Ishikawa (cell line): ENCODE data around the gene PPA1.

Experiments
- CEBPB ChIP-seq: IDR thresholded peaks from 2 replicates; pipeline ENCODE4 v1.6.1; 2012
- CREB1 ChIP-seq: IDR thresholded peaks from 2 replicates; pipeline ENCODE4 v1.6.1; 2012; ENCODE audit warnings: low read depth
- EGR1 ChIP-seq: IDR thresholded peaks from 2 replicates; pipeline ENCODE4 v1.6.1; 2012
- EP300 ChIP-seq: IDR thresholded peaks from 2 replicates; pipeline ENCODE4 v1.6.1; 2012; ENCODE audit warnings: borderline replicate concordance
- FOXM1 ChIP-seq: IDR thresholded peaks from 2 replicates; pipeline ENCODE4 v1.6.1; 2012; ENCODE audit warnings: low read depth, borderline replicate concordance
- MAX ChIP-seq: IDR thresholded peaks from 2 replicates; pipeline ENCODE4 v1.6.1; 2012
- NFIC ChIP-seq: IDR thresholded peaks from 2 replicates; pipeline ENCODE4 v1.6.1; 2012
- RAD21 ChIP-seq: IDR thresholded peaks from 2 replicates; pipeline ENCODE4 v1.6.1; 2012; ENCODE audit warnings: low read depth
- REST ChIP-seq: IDR thresholded peaks from 2 replicates; pipeline ENCODE4 v1.6.1; 2012; ENCODE audit warnings: low read depth, mild to moderate bottlenecking
- TAF1 ChIP-seq: IDR thresholded peaks from 2 replicates; pipeline ENCODE4 v1.6.1; 2012; ENCODE audit warnings: low read depth, mild to moderate bottlenecking
- TCF12 ChIP-seq: IDR thresholded peaks from 2 replicates; pipeline ENCODE4 v1.6.1; 2012; ENCODE audit warnings: low read depth
- TEAD4 ChIP-seq: IDR thresholded peaks from 2 replicates; pipeline ENCODE4 v1.6.1; 2012
- USF1 ChIP-seq: IDR thresholded peaks from 2 replicates; pipeline ENCODE4 v1.6.1; 2012
- YY1 ChIP-seq: IDR thresholded peaks from 2 replicates; pipeline ENCODE4 v1.6.1; 2012; ENCODE audit warnings: low read depth
- ZBTB7A ChIP-seq: IDR thresholded peaks from 2 replicates; pipeline ENCODE4 v1.6.1; 2012; ENCODE audit warnings: low read depth

PPA1 gene

GRCh38 chr10:70223728-70224127, 9.5 kb downstream of the PPA1 start:
- TF ChIP-seq TAF1 (no peak), MAX (no peak)

- peak; percentile 45 for TF ChIP-seq CEBPB
Measured at GRCh38 chr10:70222811-70223447, 10.3 kb downstream of the PPA1 start.

- no peak for TF ChIP-seq REST
- TF ChIP-seq FOXM1: no peak
- no peak for TF ChIP-seq YY1
Measured at GRCh38 chr10:70222340-70222794, 10.9 kb downstream of the PPA1 start.

- TF ChIP-seq FOXM1 (no peak), ZBTB7A (no peak), USF1 (no peak), MAX (no peak), CREB1 (no peak), EGR1 (no peak)
Measured at GRCh38 chr10:70221030-70221429, 12.2 kb downstream of the PPA1 start.

GRCh38 chr10:70212879-70213278, 20.4 kb downstream of the PPA1 start:
- no peak for TF ChIP-seq TEAD4
- no peak for TF ChIP-seq TCF12
- no peak for TF ChIP-seq EGR1
- TF ChIP-seq EP300: no peak
- TF ChIP-seq CREB1: no peak
- TF ChIP-seq CEBPB: no peak
- no peak for TF ChIP-seq MAX
- TF ChIP-seq YY1: no peak
- TF ChIP-seq USF1: no peak
- no peak for TF ChIP-seq FOXM1
- no peak for TF ChIP-seq TAF1
- no peak for TF ChIP-seq REST
- TF ChIP-seq RAD21: no peak
- TF ChIP-seq ZBTB7A: no peak
- TF ChIP-seq NFIC: no peak

- TF ChIP-seq CREB1 (no peak), TCF12 (no peak), USF1 (no peak), TEAD4 (no peak), NFIC (no peak), YY1 (no peak), FOXM1 (no peak), TAF1 (no peak), REST (no peak), CEBPB (no peak), MAX (no peak), EP300 (no peak), ZBTB7A (no peak), RAD21 (no peak), EGR1 (no peak)
Measured at GRCh38 chr10:70212277-70212676, 21.0 kb downstream of the PPA1 start.
